GM19372 (cell line): ENCODE results near the gene BAZ1A.

Experiments used
- ATAC-seq: cut with Tn5 transposase; IDR thresholded peaks from one replicate; pipeline ENCODE4 v1.9.1; 2021; ENCODE audit warnings: mild to moderate bottlenecking, low read depth, moderate library complexity; ENCODE audit not compliant: unreplicated experiment

BAZ1A gene

GRCh38 chr14:34875031-34875922 lies at the start of gene BAZ1A:
Gene BAZ1A (minus strand): TSS chr14:34875360. CDS start chr14:34874604, 756 bp downstream.
- ATAC-seq = peak; percentile 33

- no peak for ATAC-seq
Observed at GRCh38 chr14:34920339-34920738, 45.2 kb upstream of the BAZ1A start.

GRCh38 chr14:34913619-34914018 lies 38.5 kb upstream of the BAZ1A start:
- ATAC-seq = no peak

- ATAC-seq = no peak
Observed at GRCh38 chr14:34912966-34913365, 37.8 kb upstream of the BAZ1A start.

GRCh38 chr14:34912182-34912581 lies 37.0 kb upstream of the BAZ1A start:
- no peak for ATAC-seq

- ATAC-seq = no peak
Observed at GRCh38 chr14:34911209-34912150, 36.3 kb upstream of the BAZ1A start.

GRCh38 chr14:34906287-34906686 lies 31.1 kb upstream of the BAZ1A start:
- ATAC-seq = no peak

GRCh38 chr14:34895277-34895676 lies 20.1 kb upstream of the BAZ1A start:
- ATAC-seq = no peak

GRCh38 chr14:34890937-34891336 lies 15.8 kb upstream of the BAZ1A start:
- ATAC-seq = no peak

- ATAC-seq = no peak
Observed at GRCh38 chr14:34888186-34888585, 13.0 kb upstream of the BAZ1A start.

GRCh38 chr14:34883954-34884353 lies 8.8 kb upstream of the BAZ1A start:
- no peak for ATAC-seq

GRCh38 chr14:34874386-34875030 lies 652 bp downstream of the BAZ1A start:
- peak; percentile 25 for ATAC-seq

- peak; percentile 60 for ATAC-seq
Observed at GRCh38 chr14:34873589-34874385, 1.4 kb downstream of the BAZ1A start.

GRCh38 chr14:34872822-34873588 lies 2.2 kb downstream of the BAZ1A start:
- no peak for ATAC-seq

GRCh38 chr14:34867199-34867598 lies 8.0 kb downstream of the BAZ1A start:
- ATAC-seq = no peak

GRCh38 chr14:34865889-34866574 lies 9.1 kb downstream of the BAZ1A start:
- no peak for ATAC-seq

- no peak for ATAC-seq
Observed at GRCh38 chr14:34863844-34864243, 11.3 kb downstream of the BAZ1A start.

GRCh38 chr14:34858765-34859164 lies 16.4 kb downstream of the BAZ1A start:
- ATAC-seq = no peak
